Duodenal mucosa (tissue), 2 donors: Measurements from ENCODE around the gene CNDP2.
A peak's percentile ranks its signal among the peaks of the same experiment; 100 is the strongest.

Source experiments
- H3K27ac ChIP-seq: one replicate; pipeline ENCODE4 v1.7.0; 2013; ENCODE audit warnings: low read depth, low read length
- H3K27me3 ChIP-seq, 2 donors: one replicate each; pipeline ENCODE4 v1.7.0; 2013; ENCODE audit warnings: low read length in 2 of 2, control low read depth in 1 of 2; ENCODE audit not compliant: insufficient read depth in 2 of 2, control insufficient read depth in 1 of 2
- H3K36me3 ChIP-seq, 2 donors: one replicate each; pipeline ENCODE4 v1.7.0; 2013; ENCODE audit warnings: low read length in 2 of 2, control low read depth in 1 of 2; ENCODE audit not compliant: insufficient read depth in 2 of 2, control insufficient read depth in 1 of 2
- H3K4me1 ChIP-seq, 2 donors: one replicate each; pipeline ENCODE4 v1.7.0; 2013; ENCODE audit warnings: low read length in 2 of 2, control low read depth in 1 of 2; ENCODE audit not compliant: insufficient read depth in 2 of 2, control insufficient read depth in 1 of 2
- H3K4me3 ChIP-seq, 2 donors: one replicate each; pipeline ENCODE4 v1.7.0; 2013; ENCODE audit warnings: low read length in 2 of 2, low read depth in 1 of 2
- H3K9ac ChIP-seq, 2 donors: one replicate each; pipeline ENCODE4 v1.7.0; 2013; ENCODE audit warnings: low read length in 2 of 2, low read depth in 1 of 2
- H3K9me3 ChIP-seq, 2 donors: one replicate each; pipeline ENCODE4 v1.7.0; 2013; ENCODE audit warnings: low read length in 2 of 2, control low read depth in 1 of 2; ENCODE audit not compliant: control insufficient read depth in 1 of 2

Gene CNDP2

GRCh38 chr18:74456017-74456348 lies 40.2 kb upstream of the CNDP2 start:
- Histone ChIP-seq H3K9me3 (no peaks in the 10 kb centered on the region), H3K9ac (no peak overlapping the region), H3K4me3 (peak overlapping the region in 1 of 2 donors; percentile 6), H3K36me3 (no peaks in the 10 kb centered on the region), H3K27ac (no peak overlapping the region), H3K4me1 (peaks cover 4 to 8% of the 10 kb centered on the region in 2 donors), H3K27me3 (peaks cover 27 to 34% of the 10 kb centered on the region in 2 donors)

- Histone ChIP-seq H3K9ac (no peak overlapping the region), H3K27me3 (peaks cover 27 to 34% of the 10 kb centered on the region in 2 donors), H3K4me1 (peaks cover 4 to 5% of the 10 kb centered on the region in 2 donors), H3K27ac (no peak overlapping the region), H3K36me3 (no peaks in the 10 kb centered on the region), H3K4me3 (peak overlapping the region; percentile 6 to 48), H3K9me3 (no peaks in the 10 kb centered on the region)
These were observed 39.7 kb upstream of the CNDP2 start for GRCh38 chr18:74456349-74457042.

DNA sequence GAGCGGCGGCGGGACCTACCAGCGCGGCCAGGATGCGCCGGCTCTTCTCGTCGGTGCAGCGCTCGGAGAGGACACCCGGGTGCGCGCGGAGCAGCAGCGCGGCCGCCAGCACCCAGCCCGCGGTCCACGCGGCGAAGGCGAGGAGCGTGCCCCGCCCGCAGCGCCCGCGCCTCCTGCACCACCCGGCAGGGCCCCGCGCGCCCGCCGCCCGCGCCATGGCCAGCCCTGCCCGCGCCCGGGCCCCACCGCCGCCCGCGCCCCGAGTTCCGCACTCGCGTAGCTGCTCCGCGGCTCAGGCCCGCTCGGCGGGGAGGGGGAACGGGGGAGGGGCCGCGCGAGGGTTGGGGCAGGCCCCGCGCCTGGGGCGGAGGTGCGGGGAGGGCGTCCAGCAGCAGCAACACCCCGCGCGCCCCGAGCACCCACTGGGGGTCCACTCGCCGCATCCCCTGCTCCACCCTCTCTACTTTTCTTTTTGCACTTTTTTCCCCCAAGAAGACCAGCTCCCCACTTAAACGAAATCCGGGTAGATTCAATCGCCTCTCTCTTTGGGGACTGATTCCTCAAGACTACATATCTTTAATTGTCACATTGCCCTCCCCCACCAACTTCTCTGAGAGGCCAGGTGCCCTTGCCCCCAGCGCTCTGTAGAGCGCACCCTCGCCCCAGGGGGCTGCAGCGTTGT lies 39.0 kb upstream of the CNDP2 start, which contains the start of gene DIPK1C:
DIPK1C (minus strand) TSS at position 266 of the 682 bp plus-strand sequence; CDS start at position 217, 49 bp downstream.
- Histone ChIP-seq H3K4me3 (peak within 1 kb of the TSS; percentile 6 to 48), H3K9me3 (no peaks in the 10 kb centered on the region), H3K27me3 (peaks cover 27 to 34% of the 10 kb centered on the region in 2 donors), H3K4me1 (peaks cover 4 to 5% of the 10 kb centered on the region in 2 donors), H3K9ac (no peak within 1 kb of the TSS), H3K36me3 (no peaks in the 10 kb centered on the region), H3K27ac (no peak within 1 kb of the TSS)

DNA sequence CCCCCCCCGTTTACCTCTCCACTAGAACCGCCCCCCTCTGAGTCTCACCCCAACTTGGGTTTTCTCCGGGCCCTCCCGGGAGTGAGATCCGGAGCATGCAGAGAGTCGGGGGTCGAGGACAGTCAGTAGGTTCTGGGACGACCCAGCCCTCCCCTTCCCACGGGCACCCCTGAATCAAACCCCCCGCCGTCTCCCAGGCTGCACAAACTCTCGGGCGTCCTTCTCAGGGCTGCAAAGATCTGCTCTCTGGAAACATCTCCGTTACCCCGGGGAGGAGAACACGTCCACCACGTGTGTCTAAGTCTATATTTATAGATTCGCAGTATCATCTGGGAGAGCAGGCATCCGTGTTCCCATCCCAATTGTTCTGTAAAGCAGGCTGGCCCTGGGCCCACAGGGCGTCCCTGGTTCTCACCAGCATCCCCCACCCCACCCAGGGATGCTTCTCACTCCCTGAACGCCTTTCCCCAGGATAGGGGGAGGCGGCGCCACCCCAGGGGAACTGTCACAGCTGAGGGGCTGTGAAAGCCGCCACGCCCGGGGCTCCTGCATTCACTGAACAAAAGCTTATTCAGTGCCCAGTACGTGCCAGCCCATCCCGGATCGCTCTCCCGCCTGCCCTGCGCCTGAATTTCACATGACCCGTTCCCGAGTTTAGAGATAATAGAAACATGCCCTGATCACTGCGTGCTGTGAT lies 38.3 kb upstream of the CNDP2 start:
- Histone ChIP-seq H3K27ac (no peak overlapping the region), H3K4me3 (no peak overlapping the region)

GRCh38 chr18:74459889-74460288 lies 36.3 kb upstream of the CNDP2 start:
- Histone ChIP-seq H3K4me1 (peaks cover 4 to 5% of the 10 kb centered on the region in 2 donors), H3K9me3 (no peaks in the 10 kb centered on the region), H3K4me3 (no peak overlapping the region), H3K9ac (no peak overlapping the region), H3K36me3 (no peaks in the 10 kb centered on the region), H3K27me3 (peaks cover 26 to 34% of the 10 kb centered on the region in 2 donors), H3K27ac (no peak overlapping the region)

More for the DNA sequence above, 38.3 kb upstream of the CNDP2 start:
- Histone ChIP-seq H3K9me3 (no peaks in the 10 kb centered on the region), H3K36me3 (no peaks in the 10 kb centered on the region), H3K9ac (no peak overlapping the region), H3K4me1 (peaks cover 4 to 5% of the 10 kb centered on the region in 2 donors), H3K27me3 (peaks cover 27 to 34% of the 10 kb centered on the region in 2 donors)

GRCh38 chr18:74460825-74461224 lies 35.3 kb upstream of the CNDP2 start:
- H3K27me3 ChIP-seq: peaks cover 19 to 31% of the 10 kb centered on the region in 2 donors
- H3K4me1 ChIP-seq: peaks cover 4 to 5% of the 10 kb centered on the region in 2 donors
- no peak overlapping the region for H3K27ac ChIP-seq
- no peaks in the 10 kb centered on the region for H3K9me3 ChIP-seq
- H3K36me3 ChIP-seq: no peaks in the 10 kb centered on the region
- H3K9ac ChIP-seq: no peak overlapping the region
- H3K4me3 ChIP-seq: no peak overlapping the region

DNA sequence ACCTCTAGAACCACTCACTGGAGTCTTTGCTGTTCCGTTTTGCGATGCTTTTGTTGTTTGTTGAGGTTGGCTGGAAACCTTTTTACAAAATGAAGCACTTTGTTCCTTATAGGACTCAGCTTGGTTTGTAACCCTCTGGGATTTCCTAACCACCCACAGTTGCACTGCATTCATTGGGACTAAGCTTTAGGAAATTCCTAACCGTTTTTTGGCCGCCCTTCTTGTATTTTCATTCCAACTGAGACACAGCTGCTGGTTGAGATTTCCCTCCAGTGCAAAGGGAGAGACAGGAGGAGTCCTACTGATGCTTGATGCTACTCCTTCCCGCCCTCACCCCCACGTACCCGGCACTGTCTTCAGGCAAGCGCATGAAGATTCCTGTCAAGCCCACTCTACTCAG lies 32.9 kb upstream of the CNDP2 start:
- Histone ChIP-seq H3K9me3 (no peaks in the 10 kb centered on the region), H3K27me3 (peaks cover 7 to 10% of the 10 kb centered on the region in 2 donors), H3K4me3 (no peak overlapping the region), H3K27ac (no peak overlapping the region), H3K9ac (no peak overlapping the region), H3K4me1 (no peaks in the 10 kb centered on the region), H3K36me3 (no peaks in the 10 kb centered on the region)

- no peak overlapping the region for H3K27ac ChIP-seq
- H3K9me3 ChIP-seq: no peaks in the 10 kb centered on the region
- no peak overlapping the region for H3K9ac ChIP-seq
- H3K27me3 ChIP-seq: peaks cover 6 to 8% of the 10 kb centered on the region in 2 donors
- H3K4me1 ChIP-seq: no peaks in the 10 kb centered on the region
- H3K4me3 ChIP-seq: no peak overlapping the region
- H3K36me3 ChIP-seq: no peaks in the 10 kb centered on the region
These were observed 32.2 kb upstream of the CNDP2 start for GRCh38 chr18:74463983-74464382.

DNA sequence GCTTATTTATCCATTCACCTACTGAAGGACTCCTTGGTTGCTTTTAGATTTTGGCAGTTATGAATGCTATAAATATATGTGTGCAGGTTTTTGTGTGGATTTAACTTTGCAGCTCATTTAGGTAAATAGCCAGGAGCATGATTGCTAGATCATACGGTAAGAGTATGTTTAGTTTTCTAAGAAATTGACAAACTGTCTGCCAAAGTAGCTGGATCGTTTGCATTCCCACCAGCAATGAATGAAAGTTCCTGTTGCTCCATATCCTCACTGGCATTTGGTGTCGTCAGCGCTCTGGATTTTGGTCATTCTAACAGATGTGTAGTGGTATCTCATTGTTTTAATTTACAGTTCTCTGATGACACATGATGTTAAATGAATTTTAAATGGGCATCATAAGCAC lies 30.4 kb upstream of the CNDP2 start:
- Histone ChIP-seq H3K9ac (no peak overlapping the region), H3K27me3 (peaks cover 0 to 5% of the 10 kb centered on the region in 2 donors), H3K36me3 (no peaks in the 10 kb centered on the region), H3K4me3 (no peak overlapping the region), H3K4me1 (no peaks in the 10 kb centered on the region), H3K9me3 (peaks cover 0 to 4% of the 10 kb centered on the region in 2 donors), H3K27ac (no peak overlapping the region)

DNA sequence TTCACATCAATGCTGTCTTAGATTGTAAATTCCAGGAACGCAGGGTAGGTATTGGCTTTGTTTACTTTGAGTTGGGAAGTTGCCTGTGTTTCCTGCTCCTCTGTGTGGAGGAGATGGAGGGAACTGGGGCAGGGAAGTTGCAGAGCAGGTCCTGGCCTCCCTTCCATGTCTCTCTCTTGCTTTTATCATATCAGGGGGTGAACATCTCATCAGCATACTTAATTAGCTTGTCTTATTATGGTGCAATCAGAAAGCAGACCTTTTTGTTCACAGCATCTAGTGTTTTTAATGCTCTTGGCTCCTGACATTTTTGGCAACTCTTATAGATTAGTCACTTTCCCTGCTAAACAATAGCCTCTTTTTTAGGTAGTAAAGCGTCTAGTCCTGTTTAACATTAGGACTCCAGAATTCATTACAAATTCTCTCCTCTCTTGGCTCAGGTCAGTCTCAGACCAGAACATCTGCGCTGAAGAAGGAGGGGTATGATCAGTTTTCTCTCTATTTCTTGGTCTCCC lies 27.6 kb upstream of the CNDP2 start:
- H3K27ac ChIP-seq: no peak overlapping the region
- H3K27me3 ChIP-seq: peaks cover 0 to under 1% of the 10 kb centered on the region in 2 donors
- H3K4me3 ChIP-seq: no peak overlapping the region
- H3K9me3 ChIP-seq: peaks cover 0 to 4% of the 10 kb centered on the region in 2 donors
- no peak overlapping the region for H3K9ac ChIP-seq
- H3K36me3 ChIP-seq: no peaks in the 10 kb centered on the region
- H3K4me1 ChIP-seq: no peaks in the 10 kb centered on the region
